ENCODE results near the gene ATP5MG.

- TF ChIP-seq CTCF (IDR thresholded peaks at IDR 0.05) (no peak), POLR2AphosphoS5 (IDR thresholded peaks at IDR 0.05) (peak; percentile 14 to 93 (median 92)), POLR2A (IDR thresholded peaks at IDR 0.05) (peak in 1 of 2 donors; percentile 77)
Observed at GRCh38 chr11:118359295-118359958, 42.0 kb upstream of the ATP5MG start, which contains the start of gene UBE4A.

All from suprapubic skin (tissue), 4 donors.